Measurements from ENCODE around the gene LRRC27. TPM values are rescaled to one million over a fixed set of nuclear protein-coding genes. Genes with fewer than 3 reads are reported as not detected.
A peak's percentile ranks its signal among the peaks of the same experiment; 100 is the strongest.
"Not testable (repeated sequence)": the region's sequence is repeated elsewhere in the genome, so short reads cannot be mapped to it uniquely, and the experiment has no call there.

The LRRC27 gene
- total and polyA plus RNA-seq, 9 donors, result 6.3 to 10.3 (median 7.5) TPM

DNA sequence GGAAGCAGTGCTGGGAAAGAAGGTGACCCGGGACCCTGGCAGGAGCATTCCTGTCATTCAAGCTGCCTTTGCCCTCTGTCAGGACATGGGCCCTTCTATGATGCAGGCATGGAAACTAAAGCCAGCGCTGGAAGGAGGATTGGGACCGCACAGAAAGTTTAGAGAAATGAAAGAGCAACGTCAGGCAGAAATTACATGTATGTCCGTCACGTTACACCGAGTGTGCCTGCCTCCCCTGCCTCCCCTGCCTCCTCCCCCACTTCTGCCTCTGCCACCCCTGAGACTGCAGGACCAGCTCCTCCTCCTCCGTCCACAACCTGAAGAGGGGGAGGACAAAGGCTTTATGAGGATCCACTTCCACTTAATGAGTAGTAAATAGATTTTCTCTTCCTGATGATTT lies 51.1 kb downstream of the LRRC27 start:
- Histone ChIP-seq H3K36me3 (ENCODE audit: control insufficient read depth, insufficient read depth, low read length) (no peaks in the 10 kb centered on the region), H3K27me3 (ENCODE audit: control insufficient read depth, insufficient read depth, low read length) (no peaks in the 10 kb centered on the region), H3K4me3 (ENCODE audit: low read length) (no peak overlapping the region), H3K27ac (ENCODE audit: low read length) (no peak overlapping the region), H3K4me1 (ENCODE audit: control insufficient read depth, insufficient read depth, low read length) (peaks cover 15% of the 10 kb centered on the region), H3K9me3 (replicated peaks; ENCODE audit: control insufficient read depth, low read depth, low read length) (peaks cover 2% of the 10 kb centered on the region)
- 82% methylated on average over 2 of the region's 8 CpGs for WGBS (ENCODE audit: insufficient coverage)
- DNase-seq, result peak; percentile 51

DNA sequence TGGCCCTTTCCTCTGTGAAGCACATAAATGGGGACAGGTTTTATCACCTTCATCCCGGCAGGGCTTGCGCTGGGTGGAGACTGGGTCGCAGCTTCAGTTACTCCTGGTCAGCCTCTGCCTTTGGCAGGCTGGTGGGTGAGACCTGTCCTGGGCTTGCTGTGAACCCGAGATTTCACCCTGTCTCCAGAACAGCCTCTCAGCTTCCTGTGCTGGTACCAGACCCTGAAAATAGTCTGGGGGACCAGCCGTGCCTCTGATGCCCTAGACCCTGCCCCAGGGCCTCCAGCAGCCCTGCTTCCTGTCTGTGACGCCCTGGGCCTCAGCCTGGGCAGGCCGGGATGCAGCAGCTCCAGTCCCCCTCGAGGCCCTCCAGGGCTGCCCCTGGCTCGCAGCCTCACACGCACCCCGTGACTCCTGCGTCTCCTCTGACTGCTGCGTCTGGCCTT lies 51.8 kb downstream of the LRRC27 start:
- Histone ChIP-seq H3K4me1 (ENCODE audit: control insufficient read depth, insufficient read depth, low read length) (peaks cover 15% of the 10 kb centered on the region), H3K27ac (ENCODE audit: low read length) (no peak overlapping the region), H3K36me3 (ENCODE audit: control insufficient read depth, insufficient read depth, low read length) (no peaks in the 10 kb centered on the region), H3K4me3 (ENCODE audit: low read length) (no peak overlapping the region), H3K27me3 (ENCODE audit: control insufficient read depth, insufficient read depth, low read length) (no peaks in the 10 kb centered on the region), H3K9me3 (replicated peaks; ENCODE audit: control insufficient read depth, low read depth, low read length) (peaks cover 2% of the 10 kb centered on the region)
- 29% methylated on average over 13 of the region's 13 CpGs for WGBS (ENCODE audit: insufficient coverage)
- DNase-seq, result no peak

GRCh38 chr10:132384618-132385388 lies 52.8 kb downstream of the LRRC27 start:
- no peak for DNase-seq
- Histone ChIP-seq H3K27me3 (ENCODE audit: control insufficient read depth, insufficient read depth, low read length) (peaks cover 6% of the 10 kb centered on the region), H3K4me3 (ENCODE audit: low read length) (no peak overlapping the region), H3K36me3 (ENCODE audit: control insufficient read depth, insufficient read depth, low read length) (no peaks in the 10 kb centered on the region), H3K27ac (ENCODE audit: low read length) (no peak overlapping the region), H3K4me1 (ENCODE audit: control insufficient read depth, insufficient read depth, low read length) (peaks cover 25% of the 10 kb centered on the region), H3K9me3 (replicated peaks; ENCODE audit: control insufficient read depth, low read depth, low read length) (peaks cover 2% of the 10 kb centered on the region)
- WGBS (ENCODE audit: insufficient coverage), result 84% methylated on average over 20 of the region's 20 CpGs

- H3K27ac ChIP-seq (ENCODE audit: low read length), result no peak overlapping the region
These were observed 53.3 kb downstream of the LRRC27 start for GRCh38 chr10:132385389-132385667.

GRCh38 chr10:132385721-132386418 lies 53.9 kb downstream of the LRRC27 start:
- Histone ChIP-seq H3K36me3 (ENCODE audit: control insufficient read depth, insufficient read depth, low read length) (no peaks in the 10 kb centered on the region), H3K27me3 (ENCODE audit: control insufficient read depth, insufficient read depth, low read length) (peaks cover 6% of the 10 kb centered on the region), H3K27ac (ENCODE audit: low read length) (no peak overlapping the region), H3K4me1 (ENCODE audit: control insufficient read depth, insufficient read depth, low read length) (peaks cover 27% of the 10 kb centered on the region), H3K4me3 (ENCODE audit: low read length) (no peak overlapping the region), H3K9me3 (replicated peaks; ENCODE audit: control insufficient read depth, low read depth, low read length) (peaks cover 2% of the 10 kb centered on the region)
- 87% methylated on average over 17 of the region's 18 CpGs for WGBS (ENCODE audit: insufficient coverage)
- no peak for DNase-seq

More at GRCh38 chr10:132385389-132385667, 53.3 kb downstream of the LRRC27 start:
- peaks cover 2% of the 10 kb centered on the region for H3K9me3 ChIP-seq (replicated peaks; ENCODE audit: control insufficient read depth, low read depth, low read length)
- H3K36me3 ChIP-seq (ENCODE audit: control insufficient read depth, insufficient read depth, low read length), result no peaks in the 10 kb centered on the region
- 45% methylated on average over 5 of the region's 5 CpGs for WGBS (ENCODE audit: insufficient coverage)
- DNase-seq, result no peak
- peaks cover 6% of the 10 kb centered on the region for H3K27me3 ChIP-seq (ENCODE audit: control insufficient read depth, insufficient read depth, low read length)
- H3K4me3 ChIP-seq (ENCODE audit: low read length), result no peak overlapping the region
- H3K4me1 ChIP-seq (ENCODE audit: control insufficient read depth, insufficient read depth, low read length), result peaks cover 27% of the 10 kb centered on the region

DNA sequence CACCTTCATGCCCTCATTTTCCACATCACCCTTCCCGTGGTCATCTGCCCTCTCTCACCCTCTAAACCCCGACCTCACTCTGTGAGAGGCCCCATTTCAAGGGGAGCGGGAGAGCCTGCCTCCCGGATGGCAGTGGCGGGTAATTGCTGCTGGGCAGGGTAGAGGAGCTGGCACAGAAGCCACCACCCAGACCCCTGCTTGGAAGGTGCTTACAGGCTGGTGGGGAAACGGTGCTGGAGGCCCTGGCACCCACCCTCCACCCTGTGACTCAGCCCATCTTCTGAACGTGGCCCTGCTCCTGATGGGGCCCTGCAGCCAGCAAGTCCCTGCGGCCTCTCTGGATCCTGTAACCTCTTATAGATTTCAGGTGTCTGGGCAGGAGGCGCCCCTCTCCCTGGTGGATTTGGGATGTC lies 54.4 kb downstream of the LRRC27 start:
- Histone ChIP-seq H3K27me3 (ENCODE audit: control insufficient read depth, insufficient read depth, low read length) (peaks cover 6% of the 10 kb centered on the region), H3K27ac (ENCODE audit: low read length) (no peak overlapping the region), H3K36me3 (ENCODE audit: control insufficient read depth, insufficient read depth, low read length) (no peaks in the 10 kb centered on the region), H3K4me3 (ENCODE audit: low read length) (no peak overlapping the region), H3K9me3 (replicated peaks; ENCODE audit: control insufficient read depth, low read depth, low read length) (peaks cover 2% of the 10 kb centered on the region), H3K4me1 (ENCODE audit: control insufficient read depth, insufficient read depth, low read length) (peaks cover 27% of the 10 kb centered on the region)
- DNase-seq, result no peak
- WGBS (ENCODE audit: insufficient coverage), result 70% methylated on average over 4 of the region's 9 CpGs

DNA sequence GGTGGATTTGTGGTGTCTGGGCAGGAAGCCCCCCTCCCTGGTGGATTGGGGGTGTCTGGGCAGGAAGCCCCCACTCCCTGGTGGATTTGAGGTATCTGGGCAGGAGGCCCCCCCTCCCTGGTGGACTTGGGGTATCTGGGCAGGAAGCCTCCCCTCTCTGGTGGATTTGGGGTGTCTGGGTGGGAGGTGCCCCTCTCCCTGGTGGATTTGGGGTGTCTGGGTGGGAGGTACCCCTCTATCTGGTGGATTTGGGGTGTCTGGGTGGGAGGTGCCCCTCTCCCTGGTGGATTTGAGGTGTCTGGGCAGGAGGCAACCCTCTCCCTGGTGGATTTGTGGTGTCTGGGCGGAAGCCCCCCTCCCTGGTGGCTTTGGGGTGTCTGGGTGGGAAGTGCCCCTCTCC lies 54.9 kb downstream of the LRRC27 start:
- H3K4me3 ChIP-seq (ENCODE audit: low read length); DNase-seq; H3K27ac ChIP-seq (ENCODE audit: low read length): not testable (repeated sequence)

GRCh38 chr10:132387764-132388210 lies 55.8 kb downstream of the LRRC27 start:
- peak; percentile 63 for DNase-seq
- Histone ChIP-seq H3K4me1 (ENCODE audit: control insufficient read depth, insufficient read depth, low read length) (peaks cover 27% of the 10 kb centered on the region), H3K9me3 (replicated peaks; ENCODE audit: control insufficient read depth, low read depth, low read length) (no peaks in the 10 kb centered on the region), H3K27me3 (ENCODE audit: control insufficient read depth, insufficient read depth, low read length) (peaks cover 6% of the 10 kb centered on the region), H3K36me3 (ENCODE audit: control insufficient read depth, insufficient read depth, low read length) (no peaks in the 10 kb centered on the region), H3K4me3 (ENCODE audit: low read length) (no peak overlapping the region), H3K27ac (ENCODE audit: low read length) (no peak overlapping the region)
- WGBS (ENCODE audit: insufficient coverage), result 5% methylated on average over 16 of the region's 26 CpGs

More for the DNA sequence above, 54.9 kb downstream of the LRRC27 start:
- peaks cover 27% of the 10 kb centered on the region for H3K4me1 ChIP-seq (ENCODE audit: control insufficient read depth, insufficient read depth, low read length)
- not testable (repeated sequence) for H3K36me3 ChIP-seq (ENCODE audit: control insufficient read depth, insufficient read depth, low read length); H3K27me3 ChIP-seq (ENCODE audit: control insufficient read depth, insufficient read depth, low read length); H3K9me3 ChIP-seq (replicated peaks; ENCODE audit: control insufficient read depth, low read depth, low read length)
- no CpG with 5 or more reads among the region's 1 CpG for WGBS (ENCODE audit: insufficient coverage)

DNA sequence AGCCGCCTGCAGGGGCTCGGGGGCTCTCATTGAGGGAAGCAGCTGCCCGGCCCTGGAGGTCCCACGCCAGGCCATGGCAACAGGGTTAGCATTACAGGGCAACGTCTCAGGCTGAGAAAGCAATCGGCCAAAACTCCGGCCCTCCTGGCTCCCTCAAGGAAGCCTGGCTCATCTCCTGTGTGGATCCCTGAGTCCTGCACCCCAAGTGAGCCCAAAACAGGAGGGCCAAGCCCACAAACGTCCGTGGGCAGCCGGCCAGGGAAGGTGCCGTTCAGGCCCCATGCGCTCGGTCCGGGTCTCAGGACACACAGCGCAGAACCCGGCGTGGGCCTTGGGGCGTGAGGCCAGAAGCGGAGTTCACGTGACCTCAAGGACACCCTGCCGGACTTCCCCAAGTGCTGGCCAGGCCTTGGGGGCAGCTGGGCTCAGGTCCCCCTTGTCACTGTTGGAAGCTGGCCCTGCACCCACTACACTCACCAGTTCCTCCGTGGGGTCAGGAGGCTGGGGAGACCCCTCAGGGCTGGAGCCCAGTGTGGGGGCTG lies 57.0 kb downstream of the LRRC27 start:
- 29% methylated on average over 19 of the region's 22 CpGs for WGBS (ENCODE audit: insufficient coverage)
- H3K9me3 ChIP-seq (replicated peaks; ENCODE audit: control insufficient read depth, low read depth, low read length), result no peaks in the 10 kb centered on the region
- H3K4me1 ChIP-seq (ENCODE audit: control insufficient read depth, insufficient read depth, low read length), result peaks cover 27% of the 10 kb centered on the region
- peaks cover 6% of the 10 kb centered on the region for H3K27me3 ChIP-seq (ENCODE audit: control insufficient read depth, insufficient read depth, low read length)
- peak; percentile 44 for DNase-seq
- no peaks in the 10 kb centered on the region for H3K36me3 ChIP-seq (ENCODE audit: control insufficient read depth, insufficient read depth, low read length)
- no peak overlapping the region for H3K27ac ChIP-seq (ENCODE audit: low read length)
- H3K4me3 ChIP-seq (ENCODE audit: low read length), result no peak overlapping the region

GRCh38 chr10:132389433-132390169 lies 57.6 kb downstream of the LRRC27 start:
- WGBS (ENCODE audit: insufficient coverage), result 36% methylated on average over 9 of the region's 16 CpGs
- H3K27ac ChIP-seq (ENCODE audit: low read length), result no peak overlapping the region
- H3K9me3 ChIP-seq (replicated peaks; ENCODE audit: control insufficient read depth, low read depth, low read length), result no peaks in the 10 kb centered on the region
- H3K27me3 ChIP-seq (ENCODE audit: control insufficient read depth, insufficient read depth, low read length), result peaks cover 6% of the 10 kb centered on the region
- no peaks in the 10 kb centered on the region for H3K36me3 ChIP-seq (ENCODE audit: control insufficient read depth, insufficient read depth, low read length)
- no peak overlapping the region for H3K4me3 ChIP-seq (ENCODE audit: low read length)
- DNase-seq, result no peak
- H3K4me1 ChIP-seq (ENCODE audit: control insufficient read depth, insufficient read depth, low read length), result peaks cover 27% of the 10 kb centered on the region

Data from muscle of leg (tissue), 11 donors.